Measurements from ENCODE around the gene TSPYL1. TPM values are rescaled to one million over a fixed set of nuclear protein-coding genes. Genes with fewer than 3 reads are reported as not detected.

The TSPYL1 gene
- total RNA-seq, 4 donors from 2014 or later: 38.2 to 68.8 (median 50.1) TPM

- TF ChIP-seq, protein P1, sequence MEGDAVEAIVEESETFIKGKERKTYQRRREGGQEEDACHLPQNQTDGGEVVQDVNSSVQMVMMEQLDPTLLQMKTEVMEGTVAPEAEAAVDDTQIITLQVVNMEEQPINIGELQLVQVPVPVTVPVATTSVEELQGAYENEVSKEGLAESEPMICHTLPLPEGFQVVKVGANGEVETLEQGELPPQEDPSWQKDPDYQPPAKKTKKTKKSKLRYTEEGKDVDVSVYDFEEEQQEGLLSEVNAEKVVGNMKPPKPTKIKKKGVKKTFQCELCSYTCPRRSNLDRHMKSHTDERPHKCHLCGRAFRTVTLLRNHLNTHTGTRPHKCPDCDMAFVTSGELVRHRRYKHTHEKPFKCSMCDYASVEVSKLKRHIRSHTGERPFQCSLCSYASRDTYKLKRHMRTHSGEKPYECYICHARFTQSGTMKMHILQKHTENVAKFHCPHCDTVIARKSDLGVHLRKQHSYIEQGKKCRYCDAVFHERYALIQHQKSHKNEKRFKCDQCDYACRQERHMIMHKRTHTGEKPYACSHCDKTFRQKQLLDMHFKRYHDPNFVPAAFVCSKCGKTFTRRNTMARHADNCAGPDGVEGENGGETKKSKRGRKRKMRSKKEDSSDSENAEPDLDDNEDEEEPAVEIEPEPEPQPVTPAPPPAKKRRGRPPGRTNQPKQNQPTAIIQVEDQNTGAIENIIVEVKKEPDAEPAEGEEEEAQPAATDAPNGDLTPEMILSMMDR (IDR thresholded peaks at IDR 0.05; ENCODE audit: low read depth): no peak
Observed at GRCh38 chr6:116280933-116281316, 1.2 kb upstream of the TSPYL1 start.

DNA sequence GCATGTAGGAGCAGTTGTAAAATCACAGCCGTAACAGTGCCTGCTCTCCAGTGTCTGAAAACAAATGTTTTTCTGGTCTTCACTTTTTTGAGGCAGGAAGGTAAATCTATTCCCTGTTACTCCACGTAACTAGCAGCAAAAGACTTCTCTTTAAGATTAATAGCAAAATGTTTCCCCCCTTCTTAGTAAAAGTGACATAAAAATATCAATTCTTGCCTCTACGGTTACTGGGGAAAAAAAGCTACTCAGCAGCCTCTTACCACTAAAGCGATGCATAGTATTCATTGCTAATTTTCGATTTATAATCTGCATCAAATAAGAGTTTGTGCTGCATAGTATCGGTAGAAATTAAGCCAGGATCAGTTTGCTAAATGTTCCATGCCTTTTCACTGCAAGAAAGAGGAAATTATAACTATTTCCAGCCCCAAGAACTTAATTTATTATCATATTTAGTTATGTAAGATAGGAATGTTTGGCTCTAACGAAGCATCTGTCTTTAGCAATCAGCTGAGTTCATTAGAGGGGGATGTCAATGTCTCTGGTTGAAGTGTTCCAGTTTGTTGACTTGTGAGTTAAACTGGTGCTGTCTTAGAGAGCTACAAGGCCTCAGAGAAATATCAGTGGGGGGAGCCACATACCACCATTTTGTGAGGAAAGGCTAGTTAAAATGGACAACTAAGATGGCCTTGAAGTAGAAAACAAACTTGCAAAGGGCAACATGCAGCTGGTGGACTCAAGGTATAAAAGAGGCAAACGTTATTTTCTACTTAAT, 617 bp upstream of the TSPYL1 start:
- TF ChIP-seq, protein P1 (IDR thresholded peaks at IDR 0.05; ENCODE audit: low read depth): no peak

- TF ChIP-seq, protein P1 (IDR thresholded peaks at IDR 0.05; ENCODE audit: low read depth): no peak
Observed at GRCh38 chr6:116278854-116279231, 887 bp downstream of the TSPYL1 start.

GRCh38 chr6:116278481-116278829, 1.3 kb downstream of the TSPYL1 start:
- TF ChIP-seq, protein P1 (IDR thresholded peaks at IDR 0.05; ENCODE audit: low read depth): no peak

DNA sequence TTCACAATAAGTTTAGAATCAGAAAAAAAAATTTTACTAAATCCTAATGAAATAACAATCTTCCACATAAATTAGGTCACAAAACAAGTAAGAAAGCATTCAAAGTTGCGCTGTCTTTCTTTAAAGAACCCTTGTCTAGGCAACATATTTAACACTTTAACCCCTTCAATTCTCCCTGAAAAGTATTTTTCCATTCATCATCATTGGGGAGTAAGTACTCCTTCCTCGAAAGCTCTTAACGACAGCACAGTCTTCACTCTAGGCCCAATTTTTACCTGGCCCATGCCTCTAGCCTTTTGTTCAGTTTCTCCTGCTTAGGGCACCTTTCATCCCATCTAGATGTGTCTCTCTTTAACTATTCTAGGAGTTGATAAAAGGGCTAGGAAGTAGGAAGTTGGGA, 2.6 kb downstream of the TSPYL1 start:
- TF ChIP-seq, protein P1 (IDR thresholded peaks at IDR 0.05; ENCODE audit: low read depth): no peak

DNA sequence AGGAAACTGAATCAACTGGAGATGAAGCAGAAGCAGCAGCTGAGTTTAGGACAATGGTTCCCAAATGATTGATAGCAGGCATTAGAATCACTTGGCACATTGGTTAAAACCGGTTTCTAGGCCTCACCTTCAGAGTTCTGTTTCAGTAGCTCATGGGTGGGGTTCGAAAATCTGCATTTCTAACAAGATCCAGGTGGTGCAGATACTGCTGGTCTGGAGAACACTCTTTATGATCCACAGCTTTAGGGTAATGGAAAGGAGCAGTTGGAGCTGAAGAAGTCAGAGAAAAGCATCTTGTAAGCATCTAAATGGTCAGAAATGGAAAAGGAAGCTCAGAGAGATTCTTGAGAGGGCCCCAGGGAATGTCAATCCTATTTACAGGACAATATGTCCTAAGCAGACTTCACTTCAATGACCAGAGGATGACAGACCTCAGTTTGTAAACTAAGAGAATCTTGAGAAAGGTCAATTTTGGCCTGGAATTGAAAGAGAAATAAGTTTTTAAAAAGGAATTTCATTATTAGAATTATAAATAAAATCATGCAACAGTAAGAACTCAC, 8.5 kb downstream of the TSPYL1 start:
- TF ChIP-seq, protein P1 (IDR thresholded peaks at IDR 0.05; ENCODE audit: low read depth): no peak

DNA sequence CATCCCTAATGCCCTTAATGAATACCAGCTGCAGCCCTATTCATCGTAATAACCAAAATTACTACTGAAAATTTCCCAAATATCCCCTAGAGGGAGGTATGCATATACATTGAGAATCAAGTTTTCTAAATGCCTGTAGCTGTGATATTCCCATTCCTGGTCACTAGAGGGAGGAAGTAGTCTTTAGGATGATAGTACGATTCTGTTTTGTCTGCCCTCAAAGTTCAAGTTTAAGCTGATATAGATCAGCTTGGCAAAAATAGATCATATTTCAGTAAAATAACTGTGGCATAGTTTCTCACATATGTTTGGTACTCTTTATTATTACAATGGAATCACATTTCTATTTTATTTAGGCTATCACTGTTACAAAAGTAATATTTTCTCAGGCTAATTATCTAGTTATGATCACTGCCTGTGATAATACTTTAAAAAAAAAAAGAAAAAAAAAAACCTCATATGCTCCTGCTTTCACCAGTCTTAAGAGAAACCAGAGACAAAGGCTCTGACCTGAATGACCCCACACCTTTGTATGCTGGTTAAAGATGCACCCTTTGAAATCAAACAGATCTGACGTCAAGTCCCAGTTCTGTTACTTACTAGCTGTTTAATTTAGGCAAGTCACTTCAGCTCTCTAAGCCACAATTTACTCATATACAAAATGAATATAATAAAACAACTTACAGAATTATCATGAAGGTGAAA, 11.0 kb downstream of the TSPYL1 start:
- TF ChIP-seq, protein P1 (IDR thresholded peaks at IDR 0.05; ENCODE audit: low read depth): no peak
